Thyroid gland (tissue), 4 donors: Measurements from ENCODE around the gene PRKCQ.

Experiments used
- POLR2A ChIP-seq, 2 donors: fragments of 450-650 bp; IDR thresholded peaks; one replicate each; pipeline ENCODE4 v1.6.1; 2017; ENCODE audit warnings: antibody characterized with exemption in 2 of 2, mild to moderate bottlenecking in 2 of 2, moderate library complexity in 1 of 2
- TF ChIP-seq, protein P1 (sequence below), 6 experiments: fragments of 200-600 bp in 3 of 6; fragments of 450-650 bp in 3 of 6; sonication (generic) in 3 of 6; IDR thresholded peaks; one replicate each; pipeline ENCODE4 v1.5.1; 2016 to 2019; ENCODE audit warnings: antibody characterized with exemption in 6 of 6, mild to moderate bottlenecking in 2 of 6, inconsistent platforms in 1 of 6, moderate library complexity in 1 of 6

DNA sequence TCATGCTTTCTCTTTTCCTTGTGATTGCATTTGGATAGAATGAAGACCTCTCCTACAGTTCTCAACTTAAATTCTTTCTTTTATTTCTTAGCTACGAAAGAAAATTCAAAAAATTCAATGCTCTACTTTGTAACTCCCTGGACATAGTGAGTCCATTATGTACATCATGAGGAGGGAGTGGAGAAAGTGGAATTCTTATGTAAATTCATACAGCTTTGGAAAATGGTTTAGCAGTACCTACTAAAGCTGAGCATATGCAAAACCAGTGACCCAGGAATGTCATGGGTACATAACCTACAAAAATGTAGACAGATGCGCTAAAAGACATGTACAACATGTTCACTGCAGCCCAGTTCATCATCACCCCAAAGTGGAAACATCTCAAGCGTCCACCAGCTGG is 8.8 kb upstream of the PRKCQ start:
- TF ChIP-seq POLR2A (IDR thresholded peaks at IDR 0.05) = no peak
- TF ChIP-seq, protein P1, sequence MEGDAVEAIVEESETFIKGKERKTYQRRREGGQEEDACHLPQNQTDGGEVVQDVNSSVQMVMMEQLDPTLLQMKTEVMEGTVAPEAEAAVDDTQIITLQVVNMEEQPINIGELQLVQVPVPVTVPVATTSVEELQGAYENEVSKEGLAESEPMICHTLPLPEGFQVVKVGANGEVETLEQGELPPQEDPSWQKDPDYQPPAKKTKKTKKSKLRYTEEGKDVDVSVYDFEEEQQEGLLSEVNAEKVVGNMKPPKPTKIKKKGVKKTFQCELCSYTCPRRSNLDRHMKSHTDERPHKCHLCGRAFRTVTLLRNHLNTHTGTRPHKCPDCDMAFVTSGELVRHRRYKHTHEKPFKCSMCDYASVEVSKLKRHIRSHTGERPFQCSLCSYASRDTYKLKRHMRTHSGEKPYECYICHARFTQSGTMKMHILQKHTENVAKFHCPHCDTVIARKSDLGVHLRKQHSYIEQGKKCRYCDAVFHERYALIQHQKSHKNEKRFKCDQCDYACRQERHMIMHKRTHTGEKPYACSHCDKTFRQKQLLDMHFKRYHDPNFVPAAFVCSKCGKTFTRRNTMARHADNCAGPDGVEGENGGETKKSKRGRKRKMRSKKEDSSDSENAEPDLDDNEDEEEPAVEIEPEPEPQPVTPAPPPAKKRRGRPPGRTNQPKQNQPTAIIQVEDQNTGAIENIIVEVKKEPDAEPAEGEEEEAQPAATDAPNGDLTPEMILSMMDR (IDR thresholded peaks at IDR 0.05) = no peak
